Lower leg skin (tissue), 4 donors: ENCODE data around the gene ZNF74. TPM values are rescaled to one million over a fixed set of nuclear protein-coding genes. Genes with fewer than 3 reads are reported as not detected.
A peak's percentile ranks its signal among the peaks of the same experiment; 100 is the strongest.

Experiments
- DNase-seq, 2 donors: peaks; one replicate each; pipeline ENCODE4 v3.0.0-alpha.2; 2019; ENCODE audit warnings: low spot score in 2 of 2
- H3K4me3 ChIP-seq: fragments of 200-600 bp; sonication (generic); 2 replicates; pipeline ENCODE4 v1.5.1; 2017; ENCODE audit warnings: mild to moderate bottlenecking, low read depth; ENCODE audit not compliant: poor library complexity, severe bottlenecking
- POLR2A ChIP-seq, 2 donors: fragments of 450-650 bp; IDR thresholded peaks; one replicate each; pipeline ENCODE4 v1.6.1; 2016 to 2017; ENCODE audit warnings: antibody characterized with exemption in 2 of 2, mild to moderate bottlenecking in 1 of 2, moderate library complexity in 1 of 2
- WGBS, 2 donors: methylation state at CpG; one replicate each; pipeline ENCODE4 v1.1.5; 2018; 5-methylcytosine and 5-hydroxymethylcytosine counted together
- intact Hi-C: fragments of 100-400 bp; cut with DNase I; formaldehyde crosslinking; loops from one replicate; pipeline ENCODE4 v1.15.0; 2023; ENCODE audit warnings: low total_unique reads
- total RNA-seq, 4 donors: library from RNA; depleted of rRNA; stranded (reverse); fragments of >200 nt; gene quantifications; one replicate each; pipeline ENCODE4 v1.1.0, GENCODE V29; 2016
- TF ChIP-seq, protein P1 (sequence below), 3 donors: fragments of 450-650 bp; IDR thresholded peaks; one replicate each; pipeline ENCODE4 v1.5.1; 2016; ENCODE audit warnings: antibody characterized with exemption in 3 of 3, mild to moderate bottlenecking in 3 of 3, moderate library complexity in 2 of 3

The ZNF74 gene
- total RNA-seq, 4 donors from 2014 or later = 11.3 to 13.2 (median 11.5) TPM

DNA sequence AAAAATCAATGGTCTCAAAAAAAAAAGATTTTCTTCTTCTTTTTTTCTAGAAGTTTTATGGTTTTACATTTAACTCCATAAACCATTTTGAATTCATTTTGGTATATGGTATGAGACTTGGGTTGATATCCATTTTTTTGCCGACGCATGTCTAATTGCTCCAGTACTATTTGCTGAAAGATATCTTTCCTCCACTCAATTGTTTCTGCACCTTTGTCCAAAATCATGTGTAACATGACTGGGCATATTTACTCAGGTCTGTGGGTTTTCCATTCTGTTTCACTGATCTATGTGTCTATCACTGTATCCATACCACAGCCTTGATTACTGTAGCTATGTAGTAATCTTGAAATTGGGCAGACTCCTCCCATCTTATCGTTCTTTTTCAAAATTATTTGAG is 59.3 kb downstream of the ZNF74 start:
- intact Hi-C loops = no loop called here
- TF ChIP-seq POLR2A (IDR thresholded peaks at IDR 0.05) = no peak
- TF ChIP-seq, protein P1, sequence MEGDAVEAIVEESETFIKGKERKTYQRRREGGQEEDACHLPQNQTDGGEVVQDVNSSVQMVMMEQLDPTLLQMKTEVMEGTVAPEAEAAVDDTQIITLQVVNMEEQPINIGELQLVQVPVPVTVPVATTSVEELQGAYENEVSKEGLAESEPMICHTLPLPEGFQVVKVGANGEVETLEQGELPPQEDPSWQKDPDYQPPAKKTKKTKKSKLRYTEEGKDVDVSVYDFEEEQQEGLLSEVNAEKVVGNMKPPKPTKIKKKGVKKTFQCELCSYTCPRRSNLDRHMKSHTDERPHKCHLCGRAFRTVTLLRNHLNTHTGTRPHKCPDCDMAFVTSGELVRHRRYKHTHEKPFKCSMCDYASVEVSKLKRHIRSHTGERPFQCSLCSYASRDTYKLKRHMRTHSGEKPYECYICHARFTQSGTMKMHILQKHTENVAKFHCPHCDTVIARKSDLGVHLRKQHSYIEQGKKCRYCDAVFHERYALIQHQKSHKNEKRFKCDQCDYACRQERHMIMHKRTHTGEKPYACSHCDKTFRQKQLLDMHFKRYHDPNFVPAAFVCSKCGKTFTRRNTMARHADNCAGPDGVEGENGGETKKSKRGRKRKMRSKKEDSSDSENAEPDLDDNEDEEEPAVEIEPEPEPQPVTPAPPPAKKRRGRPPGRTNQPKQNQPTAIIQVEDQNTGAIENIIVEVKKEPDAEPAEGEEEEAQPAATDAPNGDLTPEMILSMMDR (IDR thresholded peaks at IDR 0.05) = no peak
- no peak for DNase-seq
- 98% methylated on average over 3 of the region's 3 CpGs for WGBS, 2 donors
- no peak overlapping the region for H3K4me3 ChIP-seq

DNA sequence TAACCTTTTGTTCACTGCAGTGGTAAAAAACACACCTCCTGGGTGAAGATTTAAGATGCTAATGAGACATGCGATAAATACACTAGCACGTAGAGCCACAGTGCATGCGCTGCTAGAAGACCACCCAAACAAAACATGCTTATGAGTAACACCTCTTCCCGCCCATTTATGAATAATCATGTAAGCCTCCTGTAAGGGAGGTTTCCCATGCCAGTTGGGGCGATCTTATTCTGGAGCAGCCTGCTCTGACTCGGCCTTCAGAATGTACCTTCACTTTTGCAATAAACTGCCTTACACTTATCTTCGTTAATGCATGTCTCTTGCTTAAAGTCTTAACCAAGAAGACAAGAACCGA is 61.7 kb downstream of the ZNF74 start:
- no peak for DNase-seq
- 79 to 87% methylated on average over 8 of the region's 8 CpGs for WGBS, 2 donors
- no peak for TF ChIP-seq POLR2A (IDR thresholded peaks at IDR 0.05)
- TF ChIP-seq, protein P1 (IDR thresholded peaks at IDR 0.05) = no peak
- intact Hi-C loops = loop anchor here (5.0 kb wide), 1 partner anchor 38 kb away; no protein-coding TSS in a partner anchor
- H3K4me3 ChIP-seq = no peak overlapping the region

DNA sequence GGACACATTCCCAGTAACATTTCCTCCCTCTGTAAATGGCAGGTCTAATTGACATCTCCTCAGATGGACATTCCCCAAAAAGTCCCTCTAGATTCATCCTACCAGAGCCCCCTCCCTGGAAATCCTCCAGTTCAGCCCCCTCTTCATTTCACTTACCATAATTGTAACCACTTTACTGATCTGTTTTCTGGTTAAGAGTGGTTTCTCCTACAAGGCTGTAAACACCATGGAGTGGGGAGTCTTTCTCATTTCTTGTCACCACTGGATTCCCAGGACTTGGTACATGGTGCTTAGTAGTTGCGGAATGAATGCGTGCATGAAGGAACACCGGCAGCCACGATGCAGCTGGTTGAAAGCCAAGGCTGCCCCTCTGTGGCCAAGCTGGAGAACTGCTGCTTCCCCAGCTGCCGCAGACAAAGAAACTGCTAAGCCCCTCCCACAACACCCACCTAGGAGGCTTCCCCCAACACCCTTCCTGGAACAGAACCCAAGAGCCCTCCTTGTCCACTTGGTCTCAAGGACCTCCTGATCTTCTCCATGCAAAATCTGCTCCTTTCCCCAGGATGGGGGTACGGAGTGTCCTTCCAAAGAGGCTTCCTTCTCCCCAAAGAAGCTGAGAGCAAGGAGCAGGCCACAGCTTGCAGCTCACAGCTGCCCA is 62.2 kb downstream of the ZNF74 start:
- 19 to 22% methylated on average over 6 of the region's 6 CpGs for WGBS, 2 donors
- intact Hi-C loops = loop anchor here (5.0 kb wide), 1 partner anchor 39 kb away; no protein-coding TSS in a partner anchor
- H3K4me3 ChIP-seq = no peak overlapping the region
- peak; percentile 58 to 94 for DNase-seq
- TF ChIP-seq, protein P1 (IDR thresholded peaks at IDR 0.05) = peak in 1 of 3 donors; percentile 76
- no peak for TF ChIP-seq POLR2A (IDR thresholded peaks at IDR 0.05)

DNA sequence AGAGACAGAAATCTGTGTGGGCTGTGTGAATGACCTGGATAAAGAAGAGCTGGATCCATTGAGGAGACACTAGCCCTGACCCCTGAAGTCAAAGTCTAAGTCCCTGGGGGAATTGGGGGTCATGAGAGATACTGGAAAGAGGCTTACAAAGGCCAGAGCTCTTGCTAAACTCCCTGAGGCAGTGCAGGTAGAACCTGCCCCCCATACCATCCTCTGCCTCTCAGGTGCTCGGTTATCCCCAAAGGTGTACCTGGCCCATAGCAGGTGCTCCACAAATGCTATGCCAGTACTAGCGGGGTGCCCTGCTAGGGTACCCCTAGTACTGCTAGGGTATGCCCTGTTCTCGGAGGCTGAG is 62.7 kb downstream of the ZNF74 start:
- TF ChIP-seq POLR2A (IDR thresholded peaks at IDR 0.05) = no peak
- TF ChIP-seq, protein P1 (IDR thresholded peaks at IDR 0.05) = no peak
- intact Hi-C loops = loop anchor here (5.0 kb wide), 1 partner anchor 39 kb away; no protein-coding TSS in a partner anchor
- DNase-seq = no peak
- no peak overlapping the region for H3K4me3 ChIP-seq
- WGBS, 2 donors = 84 to 89% methylated on average over 3 of the region's 3 CpGs

DNA sequence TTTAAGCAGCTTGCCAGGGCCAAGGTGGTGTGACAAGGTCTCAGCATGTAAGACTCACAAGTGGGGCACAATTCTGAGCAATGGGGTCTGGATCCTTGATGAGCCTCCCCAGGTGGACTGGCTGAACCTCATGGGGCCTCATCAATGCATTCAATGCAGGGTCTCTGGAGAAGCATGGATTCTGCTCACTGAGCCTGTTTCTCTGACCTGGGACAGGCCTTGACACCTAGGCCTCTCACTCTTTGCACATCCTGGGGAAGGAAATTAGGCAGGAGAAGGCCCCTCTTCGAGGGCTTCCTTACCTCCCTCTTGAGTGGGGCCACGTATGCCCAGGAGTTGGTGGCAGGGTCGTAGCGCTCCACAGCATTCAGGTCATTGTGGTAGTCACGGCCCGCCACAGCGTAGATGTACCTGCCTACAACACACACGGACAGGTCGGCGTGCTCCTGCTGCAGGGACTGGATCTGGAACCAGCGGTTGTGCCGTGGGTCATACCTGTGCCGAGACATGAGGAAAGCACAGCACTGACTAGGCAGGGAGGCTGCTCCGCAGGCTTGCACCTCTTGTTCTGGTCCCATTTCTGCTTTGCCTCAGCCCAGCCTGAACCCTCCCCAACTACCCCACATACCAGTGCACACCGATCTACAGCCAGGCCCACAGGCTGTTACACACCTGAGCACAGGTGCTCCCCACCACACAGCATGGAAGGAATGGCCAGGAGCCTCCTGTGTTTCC is 63.7 kb downstream of the ZNF74 start:
- intact Hi-C loops = loop anchor here (5.0 kb wide), 1 partner anchor 40 kb away; no protein-coding TSS in a partner anchor
- no peak overlapping the region for H3K4me3 ChIP-seq
- no peak for DNase-seq
- WGBS, 2 donors = 91 to 93% methylated on average over 11 to 13 of the region's 15 CpGs
- TF ChIP-seq POLR2A (IDR thresholded peaks at IDR 0.05) = no peak
- TF ChIP-seq, protein P1 (IDR thresholded peaks at IDR 0.05) = no peak

Other genes with a start within 250 kb of the ZNF74 start
- gene CCDC188, start 243.1 kb upstream of the ZNF74 start, total RNA-seq = 1 to 10 TPM in 2 of 4 donors, under 1 TPM in 1, not detected in 1; 0.16 to 2.1 (median 1.7) TPM
- gene RTN4R, start 125.8 kb upstream of the ZNF74 start, total RNA-seq = 10 to 100 TPM in 3 of 4 donors, 1 to 10 TPM in 1; 9.1 to 15.7 (median 12.9) TPM
- 10 to 100 TPM; 56.2 to 81.0 (median 79.3) TPM for gene DGCR6L, start 74.1 kb upstream of the ZNF74 start, total RNA-seq
- gene SCARF2, start 43.7 kb downstream of the ZNF74 start, total RNA-seq = 1 to 10 TPM; 6.1 to 9.6 (median 8.4) TPM
- gene KLHL22, start 101.6 kb downstream of the ZNF74 start, total RNA-seq = 10 to 100 TPM; 14.0 to 23.8 (median 20.2) TPM
- 10 to 100 TPM; 40.3 to 69.6 (median 49.2) TPM for gene MED15, start 113.5 kb downstream of the ZNF74 start, total RNA-seq